GM06990 (cell line): ENCODE data around the gene DNMT3B.
"Not testable (repeated sequence)": the region's sequence is repeated elsewhere in the genome, so short reads cannot be mapped to it uniquely, and the experiment has no call there.

Experiments used
- DNase-seq: peaks from one replicate; pipeline ENCODE4 v3.0.0-alpha.2; 2011; ENCODE audit not compliant: insufficient read length; ENCODE audit errors: extremely low read depth
- H3K27me3 ChIP-seq: replicated peaks from 2 replicates; pipeline ENCODE4 v1.6.0; 2011; ENCODE audit warnings: low read length; ENCODE audit not compliant: control insufficient read depth, insufficient read depth
- H3K36me3 ChIP-seq: 2 replicates; pipeline ENCODE4 v1.5.1; 2011; ENCODE audit warnings: low read length; ENCODE audit not compliant: control insufficient read depth, insufficient read depth
- H3K4me3 ChIP-seq: replicated peaks from 2 replicates; pipeline ENCODE4 v1.5.1; 2011; ENCODE audit warnings: low read depth, mild to moderate bottlenecking, control low read depth, low read length
- TF ChIP-seq, protein P1 (sequence below): IDR thresholded peaks from 2 replicates; pipeline ENCODE4 v1.5.1; 2011; ENCODE audit warnings: low read length, control low read depth, mild to moderate bottlenecking, inconsistent platforms; ENCODE audit not compliant: insufficient read depth, poor library complexity, severe bottlenecking

The DNMT3B gene

DNA sequence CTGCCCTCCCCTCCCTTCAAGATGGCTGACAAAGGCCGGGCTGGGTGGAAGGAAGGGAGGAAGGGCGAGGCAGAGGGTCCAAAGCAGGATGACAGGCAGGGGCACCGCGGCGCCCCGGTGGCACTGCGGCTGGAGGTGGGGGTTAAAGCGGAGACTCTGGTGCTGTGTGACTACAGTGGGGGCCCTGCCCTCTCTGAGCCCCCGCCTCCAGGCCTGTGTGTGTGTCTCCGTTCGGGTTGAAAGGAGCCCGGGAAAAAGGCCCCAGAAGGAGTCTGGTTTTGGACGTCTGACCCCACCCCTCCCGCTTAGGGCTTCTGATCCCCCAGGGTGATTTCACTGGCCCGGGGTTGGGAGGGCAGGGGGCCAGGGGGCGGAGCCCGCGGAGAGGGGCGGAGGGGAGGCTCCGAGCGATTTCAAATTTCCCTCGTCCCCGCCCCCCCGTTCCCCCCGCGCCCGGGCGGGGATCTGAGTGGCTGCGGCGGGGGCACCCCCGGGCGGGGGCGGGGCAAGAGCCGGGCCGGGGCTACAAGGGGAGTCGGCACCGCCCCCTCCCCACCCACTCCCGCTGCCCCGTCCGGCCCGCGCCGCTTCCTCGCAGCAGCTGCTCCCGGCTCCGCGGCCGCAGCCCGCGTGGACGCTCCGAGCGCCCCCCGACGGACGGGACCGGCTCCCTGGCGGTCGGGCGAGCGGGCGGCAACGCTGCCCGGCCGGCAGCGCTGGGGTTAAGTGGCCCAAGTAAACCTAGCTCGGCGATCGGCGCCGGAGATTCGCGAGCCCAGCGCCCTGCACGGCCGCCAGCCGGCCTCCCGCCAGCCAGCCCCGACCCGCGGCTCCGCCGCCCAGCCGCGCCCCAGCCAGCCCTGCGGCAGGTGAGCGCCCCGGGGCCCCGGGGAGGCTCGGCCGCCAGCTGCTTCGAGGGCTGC, at the start of gene DNMT3B:
Gene DNMT3B (plus strand): TSS at position 555 of the 923 bp plus-strand sequence. CDS start 17,939 bp downstream, outside the sequence.
- peak within 1 kb of the TSS; percentile 72 for H3K4me3 ChIP-seq
- no peaks in the 10 kb centered on the region for H3K36me3 ChIP-seq
- DNase-seq = peak; percentile 78
- no peaks in the 10 kb centered on the region; the same call in 1 of the 2 replicates for H3K27me3 ChIP-seq
- TF ChIP-seq, protein P1, sequence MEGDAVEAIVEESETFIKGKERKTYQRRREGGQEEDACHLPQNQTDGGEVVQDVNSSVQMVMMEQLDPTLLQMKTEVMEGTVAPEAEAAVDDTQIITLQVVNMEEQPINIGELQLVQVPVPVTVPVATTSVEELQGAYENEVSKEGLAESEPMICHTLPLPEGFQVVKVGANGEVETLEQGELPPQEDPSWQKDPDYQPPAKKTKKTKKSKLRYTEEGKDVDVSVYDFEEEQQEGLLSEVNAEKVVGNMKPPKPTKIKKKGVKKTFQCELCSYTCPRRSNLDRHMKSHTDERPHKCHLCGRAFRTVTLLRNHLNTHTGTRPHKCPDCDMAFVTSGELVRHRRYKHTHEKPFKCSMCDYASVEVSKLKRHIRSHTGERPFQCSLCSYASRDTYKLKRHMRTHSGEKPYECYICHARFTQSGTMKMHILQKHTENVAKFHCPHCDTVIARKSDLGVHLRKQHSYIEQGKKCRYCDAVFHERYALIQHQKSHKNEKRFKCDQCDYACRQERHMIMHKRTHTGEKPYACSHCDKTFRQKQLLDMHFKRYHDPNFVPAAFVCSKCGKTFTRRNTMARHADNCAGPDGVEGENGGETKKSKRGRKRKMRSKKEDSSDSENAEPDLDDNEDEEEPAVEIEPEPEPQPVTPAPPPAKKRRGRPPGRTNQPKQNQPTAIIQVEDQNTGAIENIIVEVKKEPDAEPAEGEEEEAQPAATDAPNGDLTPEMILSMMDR = no peak

- Histone ChIP-seq H3K4me3 (no peak overlapping the region), H3K36me3 (no peaks in the 10 kb centered on the region; the same call in 1 of the 2 replicates), H3K27me3 (no peaks in the 10 kb centered on the region)
- TF ChIP-seq, protein P1 = no peak
- DNase-seq = no peak
These were observed 43.3 kb upstream of the DNMT3B start for GRCh38 chr20:32718749-32719348.

- H3K27me3 ChIP-seq = no peaks in the 10 kb centered on the region
- H3K36me3 ChIP-seq = peaks cover 4% of the 10 kb centered on the region
- TF ChIP-seq, protein P1 = no peak
- H3K4me3 ChIP-seq = no peak overlapping the region
- DNase-seq = no peak
These were observed 34.5 kb upstream of the DNMT3B start for GRCh38 chr20:32727683-32728082.

GRCh38 chr20:32728435-32728834, 33.8 kb upstream of the DNMT3B start:
- H3K36me3 ChIP-seq, H3K4me3 ChIP-seq, H3K27me3 ChIP-seq, DNase-seq: not testable (repeated sequence)

DNA sequence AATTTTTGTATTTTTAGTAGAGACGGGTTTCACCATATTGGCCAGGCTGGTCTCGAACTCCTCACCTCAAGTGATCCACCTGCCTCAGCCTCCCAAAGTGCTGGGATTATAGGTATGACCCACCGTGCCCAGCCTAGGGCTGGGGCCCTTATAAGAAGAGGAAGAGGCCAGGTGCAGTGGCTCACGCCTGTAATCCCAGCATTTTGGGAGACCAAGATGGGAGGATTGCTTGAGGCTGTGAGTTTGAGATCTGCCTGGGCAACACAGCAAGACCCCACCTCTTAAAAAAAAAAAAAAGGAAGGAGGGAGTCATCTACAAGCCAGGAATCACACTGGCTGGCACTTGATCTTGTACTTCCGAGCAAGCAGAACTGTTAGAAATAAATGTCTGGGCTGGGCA, 32.9 kb upstream of the DNMT3B start:
- DNase-seq, H3K4me3 ChIP-seq, H3K36me3 ChIP-seq, H3K27me3 ChIP-seq: not testable (repeated sequence)

DNA sequence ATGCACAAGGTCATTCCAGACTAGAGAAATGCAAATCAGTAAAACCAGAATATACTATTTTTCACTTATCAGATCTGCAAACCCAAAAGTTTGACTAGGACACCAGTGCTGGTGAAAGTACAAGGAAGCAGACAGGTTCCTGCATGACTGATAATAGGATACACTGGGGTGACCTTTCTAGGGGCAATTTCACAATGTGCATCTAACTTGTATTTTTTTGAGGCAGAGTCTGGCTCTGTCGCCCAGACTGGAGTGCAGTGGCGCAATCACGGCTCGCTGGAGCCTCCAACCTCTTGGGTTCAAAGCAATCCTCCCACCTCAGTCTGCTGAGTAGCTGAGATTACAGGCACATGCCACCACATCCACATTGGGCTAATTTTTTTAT, 30.3 kb upstream of the DNMT3B start:
- no peak overlapping the region for H3K4me3 ChIP-seq
- DNase-seq = no peak

More for the DNA sequence above, 30.3 kb upstream of the DNMT3B start:
- TF ChIP-seq, protein P1 = no peak
- Histone ChIP-seq H3K36me3 (peaks cover 2% of the 10 kb centered on the region; the same call in 1 of the 2 replicates), H3K27me3 (no peaks in the 10 kb centered on the region)
